GM12872 (cell line): ENCODE results near the gene GPR183.

Experiments used
- TF ChIP-seq, protein P1 (sequence below): IDR thresholded peaks from 3 replicates; pipeline ENCODE4 v1.5.1; 2011; ENCODE audit warnings: low read depth, mild to moderate bottlenecking, low read length, moderate library complexity; ENCODE audit not compliant: insufficient read depth

The GPR183 gene

DNA sequence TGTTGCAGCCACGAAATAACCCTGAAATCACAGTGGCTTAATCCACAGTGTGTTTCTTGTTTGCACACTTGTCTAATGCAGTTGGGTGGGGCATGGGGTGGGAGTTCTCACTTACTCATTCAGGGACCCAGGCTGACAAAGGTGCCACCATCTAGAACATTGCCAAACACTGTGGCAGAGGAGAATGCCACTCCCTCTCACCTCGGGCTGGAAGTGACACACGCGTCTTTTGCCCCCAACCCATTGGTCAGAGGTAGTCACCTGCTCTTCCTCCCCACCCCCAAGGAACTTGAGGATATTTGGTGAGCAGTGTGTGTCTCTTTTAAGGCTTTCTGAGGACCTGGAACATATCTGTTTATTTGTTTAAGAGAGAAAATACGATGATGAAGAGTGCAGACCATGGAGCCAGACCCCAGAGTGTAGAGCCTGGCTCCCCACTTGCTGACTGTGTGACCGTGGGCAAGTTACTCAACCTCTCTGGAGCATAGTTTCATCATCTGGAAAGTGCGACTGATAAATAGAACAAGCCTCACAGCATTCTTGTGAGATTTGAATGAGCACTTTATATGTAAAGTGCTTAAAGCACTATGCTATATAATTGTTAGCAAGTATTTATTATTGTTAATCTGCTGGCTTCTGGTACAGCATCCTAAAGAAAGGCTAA is 17.4 kb downstream of the GPR183 start:
- TF ChIP-seq, protein P1, sequence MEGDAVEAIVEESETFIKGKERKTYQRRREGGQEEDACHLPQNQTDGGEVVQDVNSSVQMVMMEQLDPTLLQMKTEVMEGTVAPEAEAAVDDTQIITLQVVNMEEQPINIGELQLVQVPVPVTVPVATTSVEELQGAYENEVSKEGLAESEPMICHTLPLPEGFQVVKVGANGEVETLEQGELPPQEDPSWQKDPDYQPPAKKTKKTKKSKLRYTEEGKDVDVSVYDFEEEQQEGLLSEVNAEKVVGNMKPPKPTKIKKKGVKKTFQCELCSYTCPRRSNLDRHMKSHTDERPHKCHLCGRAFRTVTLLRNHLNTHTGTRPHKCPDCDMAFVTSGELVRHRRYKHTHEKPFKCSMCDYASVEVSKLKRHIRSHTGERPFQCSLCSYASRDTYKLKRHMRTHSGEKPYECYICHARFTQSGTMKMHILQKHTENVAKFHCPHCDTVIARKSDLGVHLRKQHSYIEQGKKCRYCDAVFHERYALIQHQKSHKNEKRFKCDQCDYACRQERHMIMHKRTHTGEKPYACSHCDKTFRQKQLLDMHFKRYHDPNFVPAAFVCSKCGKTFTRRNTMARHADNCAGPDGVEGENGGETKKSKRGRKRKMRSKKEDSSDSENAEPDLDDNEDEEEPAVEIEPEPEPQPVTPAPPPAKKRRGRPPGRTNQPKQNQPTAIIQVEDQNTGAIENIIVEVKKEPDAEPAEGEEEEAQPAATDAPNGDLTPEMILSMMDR = no peak

DNA sequence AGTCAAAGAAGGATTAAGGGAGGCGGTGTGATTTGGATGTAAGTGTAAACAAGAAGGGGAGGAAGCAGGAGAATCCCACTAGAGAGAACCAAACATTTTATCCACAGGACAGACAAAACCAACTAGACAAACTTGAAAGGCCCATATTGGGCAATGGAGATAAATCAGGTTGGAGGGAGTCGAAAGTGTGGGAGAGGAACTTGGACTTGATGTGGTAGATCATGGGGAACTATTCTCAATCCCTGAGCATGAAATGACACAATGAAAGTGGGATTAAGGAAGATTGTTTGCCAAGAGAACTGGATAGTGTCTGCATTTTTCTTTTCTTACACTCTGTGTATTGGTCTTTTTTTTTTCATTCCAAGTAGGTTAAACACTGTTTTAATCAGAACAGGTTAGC is 17.9 kb downstream of the GPR183 start:
- TF ChIP-seq, protein P1 = no peak

DNA sequence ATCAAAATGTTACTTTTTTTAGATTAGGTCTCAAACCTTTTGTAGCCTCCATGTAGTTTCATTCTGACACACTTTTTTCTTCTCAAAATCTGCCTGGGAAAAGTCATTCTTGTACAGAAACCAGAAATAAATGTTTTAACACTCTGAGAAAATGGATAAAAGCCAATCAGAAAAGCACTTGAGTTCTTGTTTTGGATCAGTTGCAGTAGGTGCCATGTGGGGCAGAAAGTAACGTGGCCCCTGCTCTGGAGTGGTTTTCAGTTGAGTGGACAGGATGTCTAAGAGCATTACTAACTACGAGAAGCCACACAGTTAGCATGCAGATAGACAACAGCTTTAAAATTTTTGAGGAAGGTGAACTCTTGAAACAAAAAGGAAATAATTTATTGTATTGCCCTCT is 19.1 kb downstream of the GPR183 start:
- TF ChIP-seq, protein P1 = no peak

DNA sequence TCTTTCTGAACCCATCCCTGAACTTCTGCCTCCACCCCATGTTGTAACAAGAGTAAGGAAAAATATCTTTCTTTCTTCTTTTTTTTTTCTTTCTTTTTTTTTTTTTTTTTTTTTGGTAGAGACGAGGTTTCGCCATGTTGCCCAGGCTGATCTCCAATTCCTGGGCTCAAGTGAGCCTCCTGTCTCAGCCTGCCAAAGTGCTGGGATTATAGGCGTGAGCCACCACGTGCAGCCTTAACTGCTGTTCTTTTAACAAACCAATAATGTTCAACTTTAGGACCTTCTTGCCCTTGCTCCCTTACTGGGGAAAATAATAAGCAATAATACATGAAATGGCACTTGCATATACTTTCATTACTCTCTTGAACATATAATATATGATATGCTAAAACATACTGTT is 19.6 kb downstream of the GPR183 start:
- TF ChIP-seq, protein P1 = no peak

DNA sequence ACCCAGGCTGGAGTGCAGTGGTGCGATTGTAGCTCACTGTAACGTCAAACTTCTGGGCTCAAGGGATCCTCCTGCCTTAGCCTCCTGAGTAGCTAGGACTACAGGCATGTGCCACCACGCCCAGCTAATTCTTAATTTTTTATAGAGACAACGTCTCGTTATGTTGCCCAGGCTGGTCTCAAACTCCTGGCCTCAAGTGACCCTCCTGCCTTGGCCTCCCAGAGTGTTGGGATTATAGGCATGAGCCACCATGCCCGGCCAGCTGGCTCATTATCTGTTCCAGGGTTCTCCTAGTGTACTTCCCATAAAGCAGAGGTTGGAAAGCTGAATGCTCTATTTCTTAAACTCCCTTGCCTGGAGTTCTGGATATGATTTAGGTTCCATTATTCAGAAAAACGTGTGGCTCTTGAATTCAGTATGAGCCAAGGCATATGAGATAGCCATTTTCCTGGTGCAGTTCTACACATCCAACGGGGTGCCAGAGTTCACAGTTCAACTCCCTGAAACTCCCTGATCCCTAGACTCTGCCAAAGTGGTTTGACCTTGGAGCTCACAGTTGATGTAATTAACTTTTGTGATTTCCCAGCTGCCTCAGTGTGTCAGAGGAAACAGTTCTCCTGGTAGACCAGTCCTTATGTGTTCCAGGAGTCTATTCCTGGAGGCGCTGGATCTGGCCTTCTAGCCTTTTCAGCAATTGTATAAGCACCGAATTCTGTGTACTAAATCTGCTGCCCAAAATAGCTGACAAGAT is 21.6 kb downstream of the GPR183 start:
- TF ChIP-seq, protein P1 = no peak

DNA sequence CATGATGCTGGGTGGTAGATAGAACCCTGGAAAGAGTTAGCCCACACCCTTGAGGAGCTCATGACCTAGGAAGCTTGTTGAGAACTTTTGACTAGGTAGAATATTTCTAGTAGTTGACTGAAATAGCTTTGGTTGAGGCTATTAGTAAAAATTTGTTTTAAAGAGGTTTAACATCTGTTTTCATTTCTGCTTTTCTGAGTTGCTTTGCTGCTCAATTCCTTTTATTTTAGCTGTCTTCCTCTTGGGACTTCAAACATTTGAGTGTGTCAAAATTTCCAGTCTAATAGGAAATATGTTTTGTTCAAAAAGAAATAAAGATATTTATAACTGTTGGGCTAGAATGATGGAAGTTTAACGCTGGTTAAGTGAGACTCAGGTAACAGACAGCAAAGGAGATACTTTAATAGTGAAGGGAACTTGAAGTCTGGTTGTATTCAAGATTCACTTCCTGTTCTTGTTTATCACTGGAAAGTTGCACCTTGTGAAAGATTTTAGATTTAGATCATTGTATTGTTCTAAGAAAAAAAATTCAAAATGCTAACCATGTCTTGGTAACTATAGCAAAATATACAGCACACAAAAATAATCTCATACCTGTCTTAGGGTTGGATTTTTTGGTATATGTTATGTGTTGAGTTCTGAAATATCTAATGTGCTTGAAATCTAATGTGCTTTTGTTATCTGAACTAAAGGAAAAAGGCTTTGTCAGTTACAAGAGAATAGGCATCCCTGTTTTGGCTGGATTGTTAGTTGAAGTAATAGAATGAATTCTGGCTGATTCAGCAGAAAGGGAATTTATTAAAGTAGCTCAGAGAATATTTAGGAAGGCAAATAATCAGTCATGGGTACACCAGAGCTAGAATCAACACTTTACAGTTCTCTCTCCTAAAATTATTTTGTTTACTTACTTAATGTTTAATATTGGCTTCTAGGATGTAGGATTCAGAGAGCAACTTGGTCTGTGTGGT is 24.7 kb downstream of the GPR183 start:
- TF ChIP-seq, protein P1 = no peak

DNA sequence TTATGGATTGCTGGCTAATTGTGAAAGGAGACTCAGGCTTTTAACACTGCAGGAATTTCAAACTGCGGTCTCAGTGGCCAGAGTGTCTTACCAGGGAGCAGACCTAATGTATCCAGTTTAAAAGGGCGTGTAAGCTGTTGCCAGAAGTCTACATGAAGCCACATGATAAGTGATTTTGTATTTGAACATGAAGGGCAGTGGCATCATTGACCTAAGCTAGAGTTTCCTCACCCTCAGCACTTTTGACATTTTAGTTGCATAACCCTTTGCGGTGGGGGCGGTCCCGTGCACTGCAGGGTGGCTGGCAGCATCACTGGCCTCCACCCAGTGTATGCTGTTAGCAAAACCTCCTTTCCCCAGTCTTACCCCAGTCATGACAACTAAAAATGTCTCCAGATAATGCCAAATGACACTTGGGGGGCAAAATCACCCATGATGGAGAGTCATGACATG is 25.4 kb downstream of the GPR183 start:
- TF ChIP-seq, protein P1 = no peak
